Lung (tissue), 12 donors: ENCODE measurements around the gene PSAPL1. TPM values are rescaled to one million over a fixed set of nuclear protein-coding genes. Genes with fewer than 3 reads are reported as not detected.
A peak's percentile ranks its signal among the peaks of the same experiment; 100 is the strongest.

ENCODE experiments used
- ATAC-seq: fragments of 200-7000 bp; cut with Tn5 transposase; one replicate; pipeline ENCODE4 v1.9.1; 2020; ENCODE audit warnings: moderate number of reproducible peaks; ENCODE audit not compliant: insufficient read depth, low FRiP score
- DNase-seq, 3 donors: peaks; one replicate each; pipeline ENCODE4 v3.0.0-alpha.2; 2013 to 2017
- H3K27ac ChIP-seq, 2 donors: one replicate each; pipeline ENCODE4 v1.5.1; 2013; ENCODE audit warnings: mild to moderate bottlenecking in 2 of 2, moderate library complexity in 2 of 2, control low read depth in 1 of 2, inconsistent platforms in 1 of 2, low read depth in 1 of 2, low read length in 1 of 2
- H3K27me3 ChIP-seq, 3 donors: one replicate each; pipeline ENCODE4 v1.5.1; 2013; ENCODE audit warnings: low read length in 2 of 3; ENCODE audit not compliant: control insufficient read depth in 3 of 3, insufficient read depth in 3 of 3
- H3K36me3 ChIP-seq, 4 donors: one replicate each; pipeline ENCODE4 v1.5.1; 2013; ENCODE audit warnings: low read length in 4 of 4, mild to moderate bottlenecking in 1 of 4, moderate library complexity in 1 of 4; ENCODE audit not compliant: control insufficient read depth in 4 of 4, insufficient read depth in 4 of 4
- H3K4me1 ChIP-seq, 5 donors: one replicate each; pipeline ENCODE4 v1.5.1; 2013; ENCODE audit warnings: low read length in 5 of 5, mild to moderate bottlenecking in 2 of 5, moderate library complexity in 1 of 5; ENCODE audit not compliant: control insufficient read depth in 5 of 5, insufficient read depth in 5 of 5
- H3K4me3 ChIP-seq: one replicate; pipeline ENCODE4 v1.5.1; 2013; ENCODE audit warnings: mild to moderate bottlenecking, control low read depth, moderate library complexity
- H3K9ac ChIP-seq, 2 donors: one replicate each; pipeline ENCODE4 v1.5.1; 2013; ENCODE audit warnings: low read length in 2 of 2, control low read depth in 1 of 2; ENCODE audit not compliant: insufficient read depth in 1 of 2
- H3K9me3 ChIP-seq, 4 donors: one replicate each; pipeline ENCODE4 v1.5.1; 2013; ENCODE audit warnings: low read length in 3 of 4, mild to moderate bottlenecking in 1 of 4, moderate library complexity in 1 of 4; ENCODE audit not compliant: control insufficient read depth in 4 of 4, insufficient read depth in 3 of 4
- CTCF ChIP-seq: IDR thresholded peaks from 2 replicates; pipeline ENCODE4 v1.5.1; 2012; ENCODE audit warnings: mild to moderate bottlenecking; ENCODE audit errors: control extremely low read depth, extremely low read depth
- WGBS, 2 donors: extraction: QIAGEN DNeasy Blood & Tissue Kit; methylation state at CpG; one replicate each; pipeline ENCODE4 v1.1.7; 2013; 5-methylcytosine and 5-hydroxymethylcytosine counted together
- polyA plus RNA-seq, 2 donors: library from polyadenylated mRNA; stranded (reverse); fragments of 200-250 nt; gene quantifications; one replicate each; pipeline ENCODE4 v1.2.1, GENCODE V29; 2013
- total RNA-seq, 2 donors: library from RNA; depleted of rRNA in 1 of 2; stranded (reverse); fragments of >200 nt in 1 of 2; gene quantifications; one replicate each; pipeline ENCODE4 v1.2.1, GENCODE V29; 2014 to 2021
- donor health status: control.
- donor health status: control.
- donor health status: Bipolar disorder and iron deficiency.
- donor health status: healthy.
- donor health status: DM: yes; HTN: yes; CAD: no.

The PSAPL1 gene
- total and polyA plus RNA-seq, 4 donors: 0.06 to 0.55 (median 0.24) TPM; not detected in 1

- Histone ChIP-seq H3K9me3 (no peaks in the 10 kb centered on the region), H3K4me3 (no peak overlapping the region), H3K36me3 (no peaks in the 10 kb centered on the region), H3K27ac (no peak overlapping the region), H3K27me3 (peaks cover 0 to 6% (median 0%) of the 10 kb centered on the region in 3 donors), H3K4me1 (no peaks in the 10 kb centered on the region), H3K9ac (no peak overlapping the region)
- 72 to 78% methylated on average over 10 of the region's 10 CpGs for WGBS, 2 donors
- no peak for ATAC-seq
- DNase-seq: no peak
- TF ChIP-seq CTCF: no peak
These were observed 38.4 kb upstream of the PSAPL1 start for GRCh38 chr4:7473081-7473480.

- ATAC-seq: no peak
- Histone ChIP-seq H3K9ac (no peak overlapping the region), H3K27me3 (peaks cover 0 to 6% (median 0%) of the 10 kb centered on the region in 3 donors), H3K27ac (no peak overlapping the region), H3K4me1 (no peaks in the 10 kb centered on the region), H3K9me3 (no peaks in the 10 kb centered on the region), H3K4me3 (no peak overlapping the region), H3K36me3 (no peaks in the 10 kb centered on the region)
- no peak for TF ChIP-seq CTCF
- 29 to 52% methylated on average over 19 of the region's 19 CpGs for WGBS, 2 donors
- peak in 2 of 3 donors; percentile 31 to 54 for DNase-seq
These were observed 37.8 kb upstream of the PSAPL1 start for GRCh38 chr4:7472442-7473013.

DNA sequence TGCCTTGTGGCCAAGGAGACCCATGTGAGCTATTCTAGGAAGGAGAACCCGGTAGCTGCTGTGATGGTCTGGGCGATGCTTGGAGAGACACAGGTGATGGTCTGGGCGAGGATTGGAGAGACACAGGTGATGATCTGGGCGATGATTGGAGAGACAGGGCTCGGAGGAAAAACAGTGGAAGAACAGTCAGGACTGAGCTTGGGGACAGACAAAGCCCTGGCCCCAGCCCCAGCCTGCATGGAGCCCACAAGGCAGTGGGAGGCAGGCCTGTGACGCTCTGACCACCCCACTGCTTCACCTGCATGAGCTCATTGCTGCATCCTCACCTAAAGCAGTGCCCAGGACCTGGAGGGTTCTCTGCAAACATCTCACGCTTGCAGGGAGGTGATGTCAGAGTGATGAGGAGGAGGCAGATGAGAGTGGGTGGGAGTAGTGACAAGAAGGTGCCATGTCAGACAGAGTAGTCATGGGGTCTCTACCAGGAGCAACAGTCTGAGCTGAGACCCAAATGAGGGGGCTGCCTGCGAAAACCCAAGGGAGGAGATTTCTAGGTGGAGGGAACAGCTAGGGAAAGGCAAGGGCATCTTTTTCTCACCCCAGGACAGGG lies 35.9 kb upstream of the PSAPL1 start:
- Histone ChIP-seq H3K27me3 (peaks cover 0 to 6% (median 0%) of the 10 kb centered on the region in 3 donors), H3K36me3 (no peaks in the 10 kb centered on the region), H3K27ac (no peak overlapping the region), H3K9me3 (peaks cover 0 to 8% (median 0%) of the 10 kb centered on the region in 4 donors), H3K4me3 (no peak overlapping the region), H3K4me1 (no peaks in the 10 kb centered on the region), H3K9ac (no peak overlapping the region)
- TF ChIP-seq CTCF: no peak
- no peak for DNase-seq
- ATAC-seq: no peak
- WGBS, 2 donors: 89 to 91% methylated on average over 8 of the region's 8 CpGs
